Transverse colon (tissue), 4 donors: ENCODE data around the gene LRP1-AS. TPM values are rescaled to one million over a fixed set of nuclear protein-coding genes. Genes with fewer than 3 reads are reported as not detected.

Experiments used
- DNase-seq: peaks from one replicate; pipeline ENCODE4 v3.0.0-alpha.2; 2019
- H3K27ac ChIP-seq, 4 donors: fragments of 200-600 bp; sonication (generic); 2 replicates each; pipeline ENCODE4 v1.5.1; 2016 to 2018; ENCODE audit warnings: inconsistent platforms in 4 of 4
- H3K27me3 ChIP-seq: fragments of 200-600 bp; sonication (generic); 2 replicates; pipeline ENCODE4 v1.5.1; 2017; ENCODE audit warnings: inconsistent platforms
- H3K36me3 ChIP-seq, 4 donors: fragments of 200-600 bp; sonication (generic); 2 replicates each; pipeline ENCODE4 v1.5.1; 2017 to 2019; ENCODE audit warnings: inconsistent platforms in 4 of 4
- H3K4me1 ChIP-seq, 4 donors: fragments of 200-600 bp; sonication (generic); 2 replicates each; pipeline ENCODE4 v1.5.1; 2017 to 2020; ENCODE audit warnings: inconsistent platforms in 4 of 4
- H3K4me3 ChIP-seq, 4 donors: fragments of 200-600 bp; sonication (generic); 1 replicate in 1 of 4; 2 replicates in 3 of 4; pipeline versions ENCODE4 v1.5.1 to v1.6.1; 2017 to 2019; ENCODE audit warnings: inconsistent platforms in 4 of 4
- H3K9me3 ChIP-seq, 2 donors: fragments of 200-600 bp; sonication (generic); 2 replicates each; pipeline ENCODE4 v1.5.1; 2017 to 2019; ENCODE audit warnings: inconsistent platforms in 2 of 2
- CTCF ChIP-seq, 5 experiments: fragments of 200-600 bp in 3 of 5; fragments of 450-650 bp in 2 of 5; sonication (generic) in 3 of 5; IDR thresholded peaks; 1 replicate in 2 of 5; 2 replicates in 3 of 5; pipeline ENCODE4 v1.5.1; 2016 to 2017; ENCODE audit warnings: antibody characterized with exemption in 5 of 5, inconsistent platforms in 3 of 5, mild to moderate bottlenecking in 2 of 5, moderate library complexity in 1 of 5
- EP300 ChIP-seq: sonication (generic); formaldehyde crosslinking; IDR thresholded peaks from one replicate; pipeline ENCODE4 v1.6.1; 2017; ENCODE audit warnings: antibody characterized with exemption, low read depth
- POLR2A ChIP-seq: fragments of 450-650 bp; IDR thresholded peaks from one replicate; pipeline ENCODE4 v1.6.1; 2016; ENCODE audit warnings: antibody characterized with exemption, mild to moderate bottlenecking, moderate library complexity
- POLR2AphosphoS5 ChIP-seq, 3 donors: sonication (generic); formaldehyde crosslinking; IDR thresholded peaks; one replicate each; pipeline ENCODE4 v1.6.1; 2016; ENCODE audit warnings: antibody characterized with exemption in 3 of 3
- WGBS, 2 donors: methylation state at CpG; one replicate each; pipeline ENCODE4 v1.1.5; 2018; ENCODE audit warnings: low coverage in 1 of 2; 5-methylcytosine and 5-hydroxymethylcytosine counted together
- in situ Hi-C, 4 donors: fragments of 200-750 bp; cut with MboI; loops; one replicate each; pipeline versions ENCODE4 v1.15.0 to v1.15.1; 2017; ENCODE audit warnings: low sequenced_read_pairs in 3 of 4, low pct_ligation_motif_present in 1 of 4, low pct_unique_long_range_greater_than_20kb in 1 of 4
- intact Hi-C: fragments of 100-400 bp; cut with DNase I; formaldehyde crosslinking; loops from one replicate; pipeline ENCODE4 v1.15.1; 2023; ENCODE audit warnings: low total_unique reads
- total RNA-seq, 4 donors: library from RNA; depleted of rRNA; stranded (reverse); fragments of >200 nt; gene quantifications; one replicate each; pipeline ENCODE4 v1.1.0, GENCODE V29; 2016

Gene LRP1-AS
- total RNA-seq, 4 donors from 2014 or later: not detected

- intact Hi-C loops: no loop called here
- in situ Hi-C loops: loop anchor here in 1 of 4 donors (10.0 kb wide), 1 partner anchor 158 kb away; the partner anchor contains the start of gene TAC3
- Histone ChIP-seq H3K36me3 (peaks cover 0 to 16% (median 8%) of the 10 kb centered on the region in 4 donors), H3K27ac (no peak overlapping the region), H3K4me3 (no peak overlapping the region), H3K9me3 (no peaks in the 10 kb centered on the region), H3K27me3 (no peaks in the 10 kb centered on the region), H3K4me1 (peaks cover 0 to 7% (median 0%) of the 10 kb centered on the region in 4 donors)
- WGBS, 2 donors: 62 to 73% methylated on average over 5 to 11 of the region's 11 CpGs
- TF ChIP-seq POLR2AphosphoS5 (IDR thresholded peaks at IDR 0.05): no peak
- peak; percentile 40 to 69 (median 56) for TF ChIP-seq CTCF (IDR thresholded peaks at IDR 0.05)
- no peak for TF ChIP-seq POLR2A
- TF ChIP-seq EP300: no peak
- no peak for DNase-seq
Measured at GRCh38 chr12:57173089-57173488, 25.7 kb upstream of the LRP1-AS start.

GRCh38 chr12:57171668-57172067 is 24.2 kb upstream of the LRP1-AS start:
- H3K27me3 ChIP-seq: no peaks in the 10 kb centered on the region
- peaks cover 0 to 20% (median 5%) of the 10 kb centered on the region in 4 donors for H3K36me3 ChIP-seq
- 58 to 59% methylated on average over 2 to 4 of the region's 4 CpGs for WGBS, 2 donors
- in situ Hi-C loops: loop anchor here in 1 of 4 donors (10.0 kb wide), 1 partner anchor 157 kb away; the partner anchor contains the start of gene TAC3
- H3K27ac ChIP-seq: peak overlapping the region in 3 of 4 donors; percentile 22 to 49 (median 36)
- peaks cover 0 to 7% (median 0%) of the 10 kb centered on the region in 4 donors for H3K4me1 ChIP-seq
- no peak for DNase-seq
- no peaks in the 10 kb centered on the region for H3K9me3 ChIP-seq
- no peak for TF ChIP-seq EP300
- TF ChIP-seq CTCF (IDR thresholded peaks at IDR 0.05): no peak
- no peak for TF ChIP-seq POLR2A
- no peak for TF ChIP-seq POLR2AphosphoS5 (IDR thresholded peaks at IDR 0.05)
- intact Hi-C loops: no loop called here
- no peak overlapping the region for H3K4me3 ChIP-seq

- in situ Hi-C loops: loop anchor here in 1 of 4 donors (10.0 kb wide), 1 partner anchor 156 kb away; the partner anchor contains the start of gene TAC3
- peaks cover 0 to 7% (median 0%) of the 10 kb centered on the region in 4 donors for H3K4me1 ChIP-seq
- peaks cover 0 to 22% (median 5%) of the 10 kb centered on the region in 4 donors for H3K36me3 ChIP-seq
- H3K9me3 ChIP-seq: no peaks in the 10 kb centered on the region
- H3K4me3 ChIP-seq: no peak overlapping the region
- TF ChIP-seq CTCF (IDR thresholded peaks at IDR 0.05) (no peak), POLR2A (no peak), POLR2AphosphoS5 (IDR thresholded peaks at IDR 0.05) (no peak), EP300 (no peak)
- WGBS, 2 donors: 80 to 86% methylated on average over 1 to 4 of the region's 4 CpGs
- H3K27me3 ChIP-seq: no peaks in the 10 kb centered on the region
- H3K27ac ChIP-seq: peak overlapping the region in 3 of 4 donors; percentile 22 to 49 (median 36)
- intact Hi-C loops: no loop called here
- no peak for DNase-seq
Measured at GRCh38 chr12:57170927-57171326, 23.5 kb upstream of the LRP1-AS start.

- WGBS, 2 donors: 78 to 86% methylated on average over 1 of the region's 1 CpG
Measured at GRCh38 chr12:57170408-57170807, 23.0 kb upstream of the LRP1-AS start.

More at GRCh38 chr12:57170408-57170807, 23.0 kb upstream of the LRP1-AS start:
- no peaks in the 10 kb centered on the region for H3K27me3 ChIP-seq
- DNase-seq: no peak
- H3K4me3 ChIP-seq: no peak overlapping the region
- TF ChIP-seq POLR2A (no peak), POLR2AphosphoS5 (IDR thresholded peaks at IDR 0.05) (no peak), EP300 (no peak), CTCF (IDR thresholded peaks at IDR 0.05) (no peak)
- no peaks in the 10 kb centered on the region for H3K9me3 ChIP-seq
- in situ Hi-C loops: loop anchor here in 1 of 4 donors (10.0 kb wide), 1 partner anchor 156 kb away; the partner anchor contains the start of gene TAC3
- intact Hi-C loops: no loop called here
- peaks cover 0 to 6% (median 0%) of the 10 kb centered on the region in 4 donors for H3K4me1 ChIP-seq
- no peak overlapping the region for H3K27ac ChIP-seq
- peaks cover 0 to 22% (median 5%) of the 10 kb centered on the region in 4 donors for H3K36me3 ChIP-seq
